ENCODE results near the gene PQBP1.

Gene PQBP1

GRCh38 chrX:48927123-48927522 is 29.4 kb downstream of the PQBP1 start:
- DNase-seq = no peak

GRCh38 chrX:48927736-48928382 is 30.1 kb downstream of the PQBP1 start:
- no peak for DNase-seq

GRCh38 chrX:48933757-48934156 is 36.0 kb downstream of the PQBP1 start:
- DNase-seq = no peak

GRCh38 chrX:48934581-48935300 is 37.0 kb downstream of the PQBP1 start:
- no peak for DNase-seq

GRCh38 chrX:48935301-48935670 is 37.6 kb downstream of the PQBP1 start:
- DNase-seq = no peak

- no peak for DNase-seq
Measured at GRCh38 chrX:48936429-48937053, 38.8 kb downstream of the PQBP1 start.

- peak; percentile 32 for DNase-seq
Measured at GRCh38 chrX:48937054-48937907, 39.6 kb downstream of the PQBP1 start.

- no peak for DNase-seq
Measured at GRCh38 chrX:48938721-48939425, 41.1 kb downstream of the PQBP1 start.

GRCh38 chrX:48939524-48940228 is 41.9 kb downstream of the PQBP1 start:
- no peak for DNase-seq

- no peak for DNase-seq
Measured at GRCh38 chrX:48940404-48940955, 42.8 kb downstream of the PQBP1 start.

- no peak for DNase-seq
Measured at GRCh38 chrX:48942895-48943294, 45.2 kb downstream of the PQBP1 start.

- DNase-seq = peak; percentile 31
Measured at GRCh38 chrX:48945517-48946348, 48.0 kb downstream of the PQBP1 start.

- no peak for DNase-seq
Measured at GRCh38 chrX:48948589-48948988, 50.9 kb downstream of the PQBP1 start.
